OCI-LY7 (cell line): Measurements from ENCODE around the gene NDUFS6.

Experiments
- EZH2phosphoT487 ChIP-seq: fragments of 200-600 bp; sonication (generic); IDR thresholded peaks from 2 replicates; pipeline ENCODE4 v1.6.1; 2018; ENCODE audit warnings: low read depth, borderline replicate concordance, mild to moderate bottlenecking, mixed run types, antibody characterized with exemption, low read length, moderate library complexity, mixed read lengths
- TF ChIP-seq, protein P1 (sequence below): fragments of 200-600 bp; sonication (generic); conservative IDR thresholded peaks from 2 replicates; pipeline ENCODE4 v1.5.1; 2014; ENCODE audit warnings: mild to moderate bottlenecking, antibody characterized with exemption, low read length, moderate library complexity, mixed read lengths

DNA sequence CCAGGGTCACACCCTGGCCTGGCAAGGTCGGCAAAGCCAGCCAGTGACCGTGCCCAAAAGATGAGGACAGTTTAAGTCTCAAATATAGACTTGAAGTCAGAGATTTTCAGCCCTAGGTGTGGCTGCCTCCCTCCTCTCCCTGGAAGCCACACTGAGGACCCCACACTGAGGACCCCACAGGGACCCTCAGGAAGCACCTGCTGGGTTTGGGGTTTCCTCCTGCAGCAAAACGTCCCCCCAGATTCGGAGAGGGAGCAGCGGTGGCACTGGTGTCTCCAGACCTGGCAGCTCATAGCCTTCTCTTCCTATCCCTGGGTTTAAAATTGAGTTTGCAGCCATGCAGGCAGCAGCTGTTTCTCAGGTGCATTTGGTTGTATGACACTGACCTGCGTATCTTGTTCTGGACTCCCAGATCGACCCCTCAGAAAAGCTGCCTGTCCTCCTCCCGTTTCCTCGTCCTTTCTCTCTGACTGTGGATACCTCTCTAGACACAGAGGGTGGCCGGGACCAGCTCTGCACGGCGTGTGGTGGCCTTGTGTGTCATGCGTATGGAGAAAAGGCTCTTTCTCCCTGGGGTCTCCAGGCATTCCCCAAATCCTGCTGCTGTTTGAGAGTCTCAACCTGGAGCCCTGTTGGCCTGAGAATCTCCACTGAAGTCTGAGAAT, 38.2 kb upstream of the NDUFS6 start:
- TF ChIP-seq, protein P1, sequence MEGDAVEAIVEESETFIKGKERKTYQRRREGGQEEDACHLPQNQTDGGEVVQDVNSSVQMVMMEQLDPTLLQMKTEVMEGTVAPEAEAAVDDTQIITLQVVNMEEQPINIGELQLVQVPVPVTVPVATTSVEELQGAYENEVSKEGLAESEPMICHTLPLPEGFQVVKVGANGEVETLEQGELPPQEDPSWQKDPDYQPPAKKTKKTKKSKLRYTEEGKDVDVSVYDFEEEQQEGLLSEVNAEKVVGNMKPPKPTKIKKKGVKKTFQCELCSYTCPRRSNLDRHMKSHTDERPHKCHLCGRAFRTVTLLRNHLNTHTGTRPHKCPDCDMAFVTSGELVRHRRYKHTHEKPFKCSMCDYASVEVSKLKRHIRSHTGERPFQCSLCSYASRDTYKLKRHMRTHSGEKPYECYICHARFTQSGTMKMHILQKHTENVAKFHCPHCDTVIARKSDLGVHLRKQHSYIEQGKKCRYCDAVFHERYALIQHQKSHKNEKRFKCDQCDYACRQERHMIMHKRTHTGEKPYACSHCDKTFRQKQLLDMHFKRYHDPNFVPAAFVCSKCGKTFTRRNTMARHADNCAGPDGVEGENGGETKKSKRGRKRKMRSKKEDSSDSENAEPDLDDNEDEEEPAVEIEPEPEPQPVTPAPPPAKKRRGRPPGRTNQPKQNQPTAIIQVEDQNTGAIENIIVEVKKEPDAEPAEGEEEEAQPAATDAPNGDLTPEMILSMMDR: no peak
- TF ChIP-seq EZH2phosphoT487: no peak
